HepG2 (cell line): ENCODE data around the gene SLC25A25.
"Not testable (repeated sequence)": the region's sequence is repeated elsewhere in the genome, so short reads cannot be mapped to it uniquely, and the experiment has no call there.

Source experiments
- GABPB1 ChIP-seq: IDR thresholded peaks from 2 replicates; pipeline ENCODE4 v1.6.1; 2016; ENCODE audit warnings: mild to moderate bottlenecking, missing genetic modification reagents, moderate library complexity, missing compliant biosample characterization
- HNRNPLL ChIP-seq: fragments of 200-400 bp; formaldehyde crosslinking; IDR thresholded peaks from 2 replicates; pipeline ENCODE4 v1.6.1; 2017; ENCODE audit warnings: mild to moderate bottlenecking, low read depth, low read length; ENCODE audit not compliant: poor library complexity, severe bottlenecking
- POLR2AphosphoS5 ChIP-seq: IDR thresholded peaks from 2 replicates; pipeline ENCODE4 v1.6.1; 2012; ENCODE audit warnings: low read depth, low read length
- RFX5 ChIP-seq: IDR thresholded peaks from 2 replicates; pipeline ENCODE4 v1.6.1; 2011; ENCODE audit warnings: low read depth, low read length, improper control_type of control experiment
- TBX2 ChIP-seq: sonication (generic); formaldehyde crosslinking; IDR thresholded peaks from 2 replicates; pipeline ENCODE4 v1.5.0; 2020; ENCODE audit warnings: missing genetic modification reagents, mild to moderate bottlenecking, borderline replicate concordance
- YEATS4 ChIP-seq: sonication (generic); formaldehyde crosslinking; IDR thresholded peaks from 2 replicates; pipeline ENCODE4 v1.4.0; 2020; ENCODE audit warnings: missing genetic modification reagents, borderline replicate concordance
- ZBTB1 ChIP-seq: sonication (generic); formaldehyde crosslinking; IDR thresholded peaks from 2 replicates; pipeline ENCODE4 v1.4.0; 2020; ENCODE audit warnings: missing genetic modification reagents, borderline replicate concordance
- TF ChIP-seq, protein P1 (sequence below), 2 experiments: sonication (generic) in 1 of 2; formaldehyde crosslinking in 1 of 2; IDR thresholded peaks; 2 replicates each; pipeline versions ENCODE4 v1.4.0 to v1.6.1; 2018 to 2020; ENCODE audit warnings: missing genetic modification reagents in 2 of 2, borderline replicate concordance in 1 of 2, low read depth in 1 of 2, mild to moderate bottlenecking in 1 of 2, missing biosample characterization in 1 of 2
- TF ChIP-seq, protein P2 (sequence below), 2 experiments: sonication (generic) in 1 of 2; formaldehyde crosslinking in 1 of 2; IDR thresholded peaks; 2 replicates each; pipeline versions ENCODE4 v1.5.1 to v1.6.1; 2011 to 2020; ENCODE audit warnings: borderline replicate concordance in 1 of 2, low read depth in 1 of 2, low read length in 1 of 2, mild to moderate bottlenecking in 1 of 2, missing genetic modification reagents in 1 of 2, moderate library complexity in 1 of 2
- TF ChIP-seq, protein P3 (sequence below): sonication (generic); formaldehyde crosslinking; IDR thresholded peaks from 2 replicates; pipeline ENCODE4 v1.4.0; 2020; ENCODE audit warnings: missing genetic modification reagents, borderline replicate concordance
- TF ChIP-seq, protein P4 (sequence below): sonication (generic); formaldehyde crosslinking; IDR thresholded peaks from 2 replicates; pipeline ENCODE4 v1.8.0; 2022; ENCODE audit warnings: mild to moderate bottlenecking, missing genetic modification reagents; ENCODE audit not compliant: insufficient replicate concordance

DNA sequence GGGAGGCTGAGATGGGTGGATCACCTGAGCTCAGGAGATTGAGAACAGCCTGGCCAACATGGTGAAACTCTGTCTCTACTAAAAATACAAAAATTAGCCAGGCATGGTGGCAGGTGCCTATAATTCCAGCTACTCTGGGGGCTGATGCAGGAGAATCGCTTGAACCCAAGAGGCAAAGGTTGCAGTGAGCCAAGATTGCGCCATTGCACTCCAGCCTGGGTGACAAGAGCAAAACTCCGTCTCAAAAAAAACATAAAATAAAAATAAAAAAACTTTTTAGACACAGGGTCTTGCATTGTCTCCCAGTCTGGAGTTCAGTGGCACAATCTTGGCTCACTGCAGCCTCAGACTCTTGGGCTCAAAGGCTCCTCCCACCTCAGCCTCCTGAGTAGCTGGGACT lies 31.5 kb upstream of the SLC25A25 start:
- TF ChIP-seq ZBTB1 (CRISPR knock-in tag); YEATS4 (CRISPR knock-in tag); GABPB1 (CRISPR knock-in tag); TBX2; HNRNPLL; RFX5; POLR2AphosphoS5: not testable (repeated sequence)
- TF ChIP-seq, protein P1, sequence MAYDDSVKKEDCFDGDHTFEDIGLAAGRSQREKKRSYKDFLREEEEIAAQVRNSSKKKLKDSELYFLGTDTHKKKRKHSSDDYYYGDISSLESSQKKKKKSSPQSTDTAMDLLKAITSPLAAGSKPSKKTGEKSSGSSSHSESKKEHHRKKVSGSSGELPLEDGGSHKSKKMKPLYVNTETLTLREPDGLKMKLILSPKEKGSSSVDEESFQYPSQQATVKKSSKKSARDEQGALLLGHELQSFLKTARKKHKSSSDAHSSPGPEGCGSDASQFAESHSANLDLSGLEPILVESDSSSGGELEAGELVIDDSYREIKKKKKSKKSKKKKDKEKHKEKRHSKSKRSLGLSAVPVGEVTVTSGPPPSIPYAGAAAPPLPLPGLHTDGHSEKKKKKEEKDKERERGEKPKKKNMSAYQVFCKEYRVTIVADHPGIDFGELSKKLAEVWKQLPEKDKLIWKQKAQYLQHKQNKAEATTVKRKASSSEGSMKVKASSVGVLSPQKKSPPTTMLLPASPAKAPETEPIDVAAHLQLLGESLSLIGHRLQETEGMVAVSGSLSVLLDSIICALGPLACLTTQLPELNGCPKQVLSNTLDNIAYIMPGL (CRISPR knock-in tag; IDR thresholded peaks at IDR 0.05; ENCODE audit: borderline replicate concordance in 1 of 2, low read depth in 1 of 2) = not testable (repeated sequence)
- TF ChIP-seq, protein P2, sequence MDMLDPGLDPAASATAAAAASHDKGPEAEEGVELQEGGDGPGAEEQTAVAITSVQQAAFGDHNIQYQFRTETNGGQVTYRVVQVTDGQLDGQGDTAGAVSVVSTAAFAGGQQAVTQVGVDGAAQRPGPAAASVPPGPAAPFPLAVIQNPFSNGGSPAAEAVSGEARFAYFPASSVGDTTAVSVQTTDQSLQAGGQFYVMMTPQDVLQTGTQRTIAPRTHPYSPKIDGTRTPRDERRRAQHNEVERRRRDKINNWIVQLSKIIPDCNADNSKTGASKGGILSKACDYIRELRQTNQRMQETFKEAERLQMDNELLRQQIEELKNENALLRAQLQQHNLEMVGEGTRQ (IDR thresholded peaks at IDR 0.05; ENCODE audit: low read depth, low read length) = not testable (repeated sequence)
- TF ChIP-seq, protein P2 (CRISPR knock-in tag; IDR thresholded peaks at IDR 0.05; ENCODE audit: borderline replicate concordance) = not testable (repeated sequence)
- TF ChIP-seq, protein P3, sequence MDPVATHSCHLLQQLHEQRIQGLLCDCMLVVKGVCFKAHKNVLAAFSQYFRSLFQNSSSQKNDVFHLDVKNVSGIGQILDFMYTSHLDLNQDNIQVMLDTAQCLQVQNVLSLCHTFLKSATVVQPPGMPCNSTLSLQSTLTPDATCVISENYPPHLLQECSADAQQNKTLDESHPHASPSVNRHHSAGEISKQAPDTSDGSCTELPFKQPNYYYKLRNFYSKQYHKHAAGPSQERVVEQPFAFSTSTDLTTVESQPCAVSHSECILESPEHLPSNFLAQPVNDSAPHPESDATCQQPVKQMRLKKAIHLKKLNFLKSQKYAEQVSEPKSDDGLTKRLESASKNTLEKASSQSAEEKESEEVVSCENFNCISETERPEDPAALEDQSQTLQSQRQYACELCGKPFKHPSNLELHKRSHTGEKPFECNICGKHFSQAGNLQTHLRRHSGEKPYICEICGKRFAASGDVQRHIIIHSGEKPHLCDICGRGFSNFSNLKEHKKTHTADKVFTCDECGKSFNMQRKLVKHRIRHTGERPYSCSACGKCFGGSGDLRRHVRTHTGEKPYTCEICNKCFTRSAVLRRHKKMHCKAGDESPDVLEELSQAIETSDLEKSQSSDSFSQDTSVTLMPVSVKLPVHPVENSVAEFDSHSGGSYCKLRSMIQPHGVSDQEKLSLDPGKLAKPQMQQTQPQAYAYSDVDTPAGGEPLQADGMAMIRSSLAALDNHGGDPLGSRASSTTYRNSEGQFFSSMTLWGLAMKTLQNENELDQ = not testable (repeated sequence)
- TF ChIP-seq, protein P4, sequence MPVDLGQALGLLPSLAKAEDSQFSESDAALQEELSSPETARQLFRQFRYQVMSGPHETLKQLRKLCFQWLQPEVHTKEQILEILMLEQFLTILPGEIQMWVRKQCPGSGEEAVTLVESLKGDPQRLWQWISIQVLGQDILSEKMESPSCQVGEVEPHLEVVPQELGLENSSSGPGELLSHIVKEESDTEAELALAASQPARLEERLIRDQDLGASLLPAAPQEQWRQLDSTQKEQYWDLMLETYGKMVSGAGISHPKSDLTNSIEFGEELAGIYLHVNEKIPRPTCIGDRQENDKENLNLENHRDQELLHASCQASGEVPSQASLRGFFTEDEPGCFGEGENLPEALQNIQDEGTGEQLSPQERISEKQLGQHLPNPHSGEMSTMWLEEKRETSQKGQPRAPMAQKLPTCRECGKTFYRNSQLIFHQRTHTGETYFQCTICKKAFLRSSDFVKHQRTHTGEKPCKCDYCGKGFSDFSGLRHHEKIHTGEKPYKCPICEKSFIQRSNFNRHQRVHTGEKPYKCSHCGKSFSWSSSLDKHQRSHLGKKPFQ (CRISPR knock-in tag) = not testable (repeated sequence)
